Measurements from ENCODE around the gene ARHGAP26.

The ARHGAP26 gene

DNA sequence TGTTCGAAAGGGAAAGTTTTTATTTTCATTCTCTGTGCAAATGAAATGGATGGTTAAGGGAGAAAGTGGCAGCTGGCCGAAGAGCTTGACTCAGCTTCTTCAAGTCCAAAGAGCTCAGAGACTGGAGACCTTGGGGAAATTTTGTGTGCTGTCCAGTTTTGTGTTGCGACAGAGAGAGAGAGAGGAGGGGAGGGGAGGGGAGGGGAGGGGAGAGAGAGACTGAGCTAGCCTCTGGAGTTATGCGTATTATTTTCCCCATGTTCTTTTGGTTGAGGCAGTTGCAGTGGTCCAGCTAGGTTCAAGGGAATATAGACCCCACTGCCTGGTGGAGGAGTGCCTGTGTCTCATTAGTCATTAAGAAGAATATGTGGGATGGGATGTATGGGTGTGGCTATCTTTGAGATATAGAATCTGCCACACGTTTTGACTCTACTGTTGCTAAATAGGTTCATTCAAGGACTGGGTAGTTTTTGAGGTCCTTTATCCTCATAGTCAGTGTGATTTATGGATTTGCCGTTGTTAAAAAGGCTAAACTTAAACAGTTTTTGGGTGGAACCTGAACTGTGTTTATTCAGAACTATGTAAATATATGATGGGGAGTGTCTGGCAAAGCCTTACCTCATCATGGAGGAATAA, 69.7 kb downstream of the ARHGAP26 start:
- TF ChIP-seq POLR2AphosphoS5 (IDR thresholded peaks at IDR 0.05; ENCODE audit: low read depth, low read length) (no peak), FOXP2 (optimal IDR thresholded peaks at IDR 0.05; ENCODE audit: borderline replicate concordance, extremely low read depth, extremely low read length, insufficient read depth) (no peak), SIN3A (IDR thresholded peaks at IDR 0.05; ENCODE audit: borderline replicate concordance, insufficient read depth, low read length) (no peak), TAF1 (IDR thresholded peaks at IDR 0.05; ENCODE audit: borderline replicate concordance, insufficient read depth, low read length) (no peak)
- TF ChIP-seq, protein P1, sequence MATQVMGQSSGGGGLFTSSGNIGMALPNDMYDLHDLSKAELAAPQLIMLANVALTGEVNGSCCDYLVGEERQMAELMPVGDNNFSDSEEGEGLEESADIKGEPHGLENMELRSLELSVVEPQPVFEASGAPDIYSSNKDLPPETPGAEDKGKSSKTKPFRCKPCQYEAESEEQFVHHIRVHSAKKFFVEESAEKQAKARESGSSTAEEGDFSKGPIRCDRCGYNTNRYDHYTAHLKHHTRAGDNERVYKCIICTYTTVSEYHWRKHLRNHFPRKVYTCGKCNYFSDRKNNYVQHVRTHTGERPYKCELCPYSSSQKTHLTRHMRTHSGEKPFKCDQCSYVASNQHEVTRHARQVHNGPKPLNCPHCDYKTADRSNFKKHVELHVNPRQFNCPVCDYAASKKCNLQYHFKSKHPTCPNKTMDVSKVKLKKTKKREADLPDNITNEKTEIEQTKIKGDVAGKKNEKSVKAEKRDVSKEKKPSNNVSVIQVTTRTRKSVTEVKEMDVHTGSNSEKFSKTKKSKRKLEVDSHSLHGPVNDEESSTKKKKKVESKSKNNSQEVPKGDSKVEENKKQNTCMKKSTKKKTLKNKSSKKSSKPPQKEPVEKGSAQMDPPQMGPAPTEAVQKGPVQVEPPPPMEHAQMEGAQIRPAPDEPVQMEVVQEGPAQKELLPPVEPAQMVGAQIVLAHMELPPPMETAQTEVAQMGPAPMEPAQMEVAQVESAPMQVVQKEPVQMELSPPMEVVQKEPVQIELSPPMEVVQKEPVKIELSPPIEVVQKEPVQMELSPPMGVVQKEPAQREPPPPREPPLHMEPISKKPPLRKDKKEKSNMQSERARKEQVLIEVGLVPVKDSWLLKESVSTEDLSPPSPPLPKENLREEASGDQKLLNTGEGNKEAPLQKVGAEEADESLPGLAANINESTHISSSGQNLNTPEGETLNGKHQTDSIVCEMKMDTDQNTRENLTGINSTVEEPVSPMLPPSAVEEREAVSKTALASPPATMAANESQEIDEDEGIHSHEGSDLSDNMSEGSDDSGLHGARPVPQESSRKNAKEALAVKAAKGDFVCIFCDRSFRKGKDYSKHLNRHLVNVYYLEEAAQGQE (IDR thresholded peaks at IDR 0.05; ENCODE audit: insufficient read depth in 1 of 2, low read depth in 2 of 2, low read length in 2 of 2) = no peak

DNA sequence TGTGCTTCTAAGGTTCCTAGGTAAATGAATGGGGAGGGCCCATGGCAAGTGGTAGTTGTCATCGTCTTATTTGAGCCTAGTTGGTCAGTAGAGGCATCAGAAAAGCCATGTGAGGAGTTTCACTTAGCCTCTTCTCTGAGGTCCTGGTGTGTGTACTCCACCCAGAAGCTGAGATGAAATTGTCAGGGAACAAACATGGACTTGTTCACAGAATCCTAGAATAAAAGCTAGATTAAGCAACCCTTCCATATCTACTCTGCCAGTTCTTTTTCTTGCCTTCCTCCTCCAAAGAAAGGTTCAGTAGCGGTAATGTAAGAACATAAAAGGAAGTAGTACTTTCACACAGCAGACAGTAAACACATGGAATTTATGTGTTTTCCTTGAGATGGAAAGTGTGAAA, 70.4 kb downstream of the ARHGAP26 start:
- TF ChIP-seq, protein P1 (IDR thresholded peaks at IDR 0.05; ENCODE audit: insufficient read depth in 1 of 2, low read depth in 2 of 2, low read length in 2 of 2) = no peak
- TF ChIP-seq TAF1 (IDR thresholded peaks at IDR 0.05; ENCODE audit: borderline replicate concordance, insufficient read depth, low read length) = no peak
- no peak for TF ChIP-seq SIN3A (IDR thresholded peaks at IDR 0.05; ENCODE audit: borderline replicate concordance, insufficient read depth, low read length)
- no peak for TF ChIP-seq FOXP2 (optimal IDR thresholded peaks at IDR 0.05; ENCODE audit: borderline replicate concordance, extremely low read depth, extremely low read length, insufficient read depth)
- TF ChIP-seq POLR2AphosphoS5 (IDR thresholded peaks at IDR 0.05; ENCODE audit: low read depth, low read length) = no peak

DNA sequence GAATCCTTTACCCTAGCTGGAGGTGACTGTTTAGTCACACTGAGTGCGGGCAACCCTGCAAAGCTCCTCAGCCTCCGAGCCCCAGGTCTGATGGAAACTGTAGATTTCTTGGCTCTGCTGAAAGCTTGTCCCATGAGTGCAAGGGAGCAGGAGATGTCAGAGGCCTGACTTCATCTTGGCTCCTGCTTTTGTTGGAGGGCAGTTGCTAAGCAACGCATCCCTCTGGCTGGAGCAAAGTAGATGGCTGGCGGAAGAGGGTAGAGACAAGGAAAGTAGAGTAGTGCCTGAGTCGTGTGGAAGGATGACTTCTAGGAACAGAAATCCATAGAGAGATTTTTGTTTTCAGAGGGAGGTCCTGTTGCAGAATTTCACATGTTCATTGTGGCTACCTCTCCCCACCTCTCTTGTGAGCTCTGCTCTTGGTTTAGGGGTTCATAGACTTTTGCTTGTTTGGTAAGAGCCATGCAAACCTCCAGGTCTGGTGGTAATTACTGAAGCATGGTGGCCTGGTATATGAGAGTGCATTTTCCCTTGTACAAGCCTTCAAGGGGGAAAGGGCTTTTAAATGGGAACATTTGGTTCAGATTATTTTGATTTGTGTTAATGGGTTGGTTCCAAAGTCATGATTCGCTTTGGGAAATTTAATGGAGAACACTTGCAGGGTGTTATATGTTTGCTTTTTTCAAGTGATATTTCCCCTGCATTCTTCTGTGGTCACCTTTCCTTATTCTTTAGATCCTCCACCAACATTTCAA, 71.5 kb downstream of the ARHGAP26 start:
- no peak for TF ChIP-seq TAF1 (IDR thresholded peaks at IDR 0.05; ENCODE audit: borderline replicate concordance, insufficient read depth, low read length)
- no peak for TF ChIP-seq POLR2AphosphoS5 (IDR thresholded peaks at IDR 0.05; ENCODE audit: low read depth, low read length)
- no peak for TF ChIP-seq FOXP2 (optimal IDR thresholded peaks at IDR 0.05; ENCODE audit: borderline replicate concordance, extremely low read depth, extremely low read length, insufficient read depth)
- TF ChIP-seq SIN3A (IDR thresholded peaks at IDR 0.05; ENCODE audit: borderline replicate concordance, insufficient read depth, low read length) = no peak
- TF ChIP-seq, protein P1 (IDR thresholded peaks at IDR 0.05; ENCODE audit: insufficient read depth in 1 of 2, low read depth in 2 of 2, low read length in 2 of 2) = no peak

DNA sequence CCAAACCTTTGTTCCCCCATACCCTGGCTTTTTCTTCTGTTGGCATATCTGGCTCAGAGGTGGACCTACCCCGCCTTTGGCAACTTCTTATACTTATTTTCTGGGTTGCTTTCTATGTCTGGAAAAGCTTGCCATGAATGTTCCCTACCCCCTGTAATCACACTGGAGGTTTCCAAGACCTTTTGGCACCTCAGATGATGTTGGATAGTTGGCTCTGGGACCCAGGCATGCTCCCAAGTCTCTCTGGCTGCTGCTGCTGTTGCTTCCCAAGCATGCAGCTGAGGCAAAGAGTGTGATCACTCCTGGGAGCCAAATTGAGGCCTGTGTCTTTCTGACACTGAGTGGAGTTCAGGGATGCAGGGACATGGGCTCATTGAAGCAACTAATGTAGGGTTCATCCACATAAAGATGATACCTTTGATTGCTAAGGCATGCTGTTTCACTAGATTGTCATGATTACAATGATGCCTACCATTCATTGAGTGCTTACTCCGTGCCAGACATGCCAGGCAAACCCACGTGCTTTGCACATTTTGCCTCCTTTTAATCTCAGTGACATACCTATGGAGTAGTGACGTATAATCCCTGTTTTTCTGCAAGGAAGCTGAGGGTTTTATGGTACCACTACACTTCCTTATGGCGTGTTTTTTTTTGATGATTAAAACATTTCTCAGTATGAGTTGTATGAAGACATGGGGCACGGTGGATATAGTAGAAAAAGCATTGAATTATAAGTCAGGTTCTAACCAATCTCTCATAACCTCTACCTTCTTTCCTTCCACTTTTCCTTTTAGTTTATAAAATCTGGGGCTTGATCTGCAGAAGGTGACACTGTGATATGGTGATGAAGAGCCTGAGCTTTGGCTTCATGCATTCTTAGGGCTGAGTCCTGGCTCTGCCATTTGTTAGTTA, 73.1 kb downstream of the ARHGAP26 start:
- TF ChIP-seq, protein P1 (IDR thresholded peaks at IDR 0.05; ENCODE audit: insufficient read depth in 1 of 2, low read depth in 2 of 2, low read length in 2 of 2) = no peak
- TF ChIP-seq SIN3A (IDR thresholded peaks at IDR 0.05; ENCODE audit: borderline replicate concordance, insufficient read depth, low read length) = no peak

Measured in PFSK-1 (cell line).